ENCODE results near the gene IFNAR2.

IFNAR2 gene

DNA sequence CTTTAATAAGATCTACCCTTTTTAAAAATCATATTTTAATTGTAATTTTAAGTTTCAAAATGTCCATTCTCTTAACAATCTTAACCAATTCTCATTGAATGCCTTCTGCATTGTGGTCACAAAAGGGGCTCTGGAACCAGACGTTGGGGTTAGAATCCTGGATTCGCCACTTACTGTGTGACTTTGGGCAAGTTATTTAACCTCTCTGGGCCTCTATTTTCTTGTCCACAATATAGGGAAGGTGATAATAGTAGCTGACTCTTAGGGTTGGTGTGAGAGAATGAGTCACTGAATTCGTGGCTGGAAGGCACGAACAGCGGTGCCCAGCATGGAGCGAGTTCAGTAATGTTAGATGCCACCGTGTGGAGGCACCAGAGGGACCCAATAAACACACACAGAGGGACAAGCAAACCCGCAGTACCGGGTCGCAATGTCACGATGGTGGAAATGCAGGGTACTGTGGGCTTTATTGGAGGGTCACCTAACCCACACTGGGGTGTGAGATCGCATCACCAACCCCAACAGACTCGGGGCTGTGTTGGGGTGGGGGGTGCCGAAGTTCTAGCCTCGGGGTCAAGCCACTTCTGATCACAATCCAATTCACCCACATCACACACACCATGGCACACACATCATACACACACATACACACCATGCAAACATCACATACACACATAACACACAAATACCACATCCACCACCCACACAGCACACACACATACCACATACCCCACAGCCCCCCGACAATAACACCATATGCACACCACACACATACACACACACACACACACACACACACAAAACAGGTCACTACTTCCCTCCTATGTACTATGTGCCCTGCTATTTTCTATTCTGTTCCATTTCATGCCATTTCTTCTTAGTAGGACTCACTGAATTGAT lies 27.0 kb upstream of the IFNAR2 start:
- no peaks in the 10 kb centered on the region for H3K36me3 ChIP-seq
- H3K4me3 ChIP-seq (ENCODE audit: low read depth, low read length), result no peak overlapping the region
- no peak for DNase-seq
- no peaks in the 10 kb centered on the region for H3K4me1 ChIP-seq
- no peaks in the 10 kb centered on the region for H3K27me3 ChIP-seq
- no peaks in the 10 kb centered on the region for H3K9me3 ChIP-seq
- no peak for TF ChIP-seq CTCF (IDR thresholded peaks at IDR 0.05; ENCODE audit: low read depth, low read length)

DNA sequence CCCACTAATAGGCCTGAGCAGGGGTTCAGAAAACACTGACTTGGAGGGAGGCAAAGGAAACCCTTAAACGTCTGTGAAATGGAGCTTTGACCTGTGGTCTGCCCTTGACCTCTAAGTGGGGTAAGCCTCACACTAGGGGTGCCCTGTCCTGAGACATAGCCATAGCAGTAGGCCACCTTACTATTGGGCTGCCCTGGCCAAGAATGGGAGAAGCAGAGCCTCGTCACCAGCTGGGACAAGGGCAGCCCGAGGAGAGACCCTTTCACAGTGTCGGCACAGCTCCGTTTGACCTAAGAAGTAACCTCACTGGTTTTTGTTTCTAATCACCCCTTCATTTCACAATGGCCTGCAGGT lies 26.4 kb upstream of the IFNAR2 start:
- Histone ChIP-seq H3K27me3 (no peaks in the 10 kb centered on the region), H3K36me3 (no peaks in the 10 kb centered on the region), H3K9me3 (no peaks in the 10 kb centered on the region), H3K4me1 (no peaks in the 10 kb centered on the region), H3K4me3 (ENCODE audit: low read depth, low read length) (no peak overlapping the region)
- TF ChIP-seq CTCF (IDR thresholded peaks at IDR 0.05; ENCODE audit: low read depth, low read length), result no peak
- no peak for DNase-seq

GRCh38 chr21:33205476-33205875 lies 24.3 kb upstream of the IFNAR2 start:
- H3K9me3 ChIP-seq, result no peaks in the 10 kb centered on the region
- H3K36me3 ChIP-seq, result no peaks in the 10 kb centered on the region
- H3K4me3 ChIP-seq (ENCODE audit: low read depth, low read length), result no peak overlapping the region
- no peak for TF ChIP-seq CTCF (IDR thresholded peaks at IDR 0.05; ENCODE audit: low read depth, low read length)
- H3K4me1 ChIP-seq, result no peaks in the 10 kb centered on the region
- DNase-seq, result no peak
- no peaks in the 10 kb centered on the region for H3K27me3 ChIP-seq

DNA sequence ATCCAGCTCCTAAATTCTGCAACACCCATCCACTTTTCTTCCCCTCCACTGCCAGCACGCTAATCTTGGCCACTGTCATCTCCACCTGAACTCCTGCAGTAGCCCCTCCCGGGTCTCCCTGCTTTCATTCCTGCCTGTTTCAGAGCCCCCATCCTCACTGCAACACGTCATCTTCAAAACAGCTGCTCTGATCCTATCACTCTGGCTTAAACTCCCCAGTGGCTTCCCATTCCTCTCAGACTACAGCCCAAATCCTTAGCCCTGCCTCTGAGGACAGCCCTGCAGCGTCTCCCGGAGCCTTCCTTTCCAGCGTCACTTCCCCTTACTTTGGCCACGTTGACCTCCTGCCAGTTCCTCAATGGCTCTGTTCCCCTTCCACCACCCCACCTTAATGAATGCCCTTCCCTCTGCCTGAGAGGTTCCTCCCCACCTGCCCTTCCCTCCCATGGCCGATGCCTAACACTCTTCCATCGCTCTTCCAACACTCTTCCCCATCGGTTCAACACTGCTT lies 22.9 kb upstream of the IFNAR2 start:
- Histone ChIP-seq H3K4me3 (ENCODE audit: low read depth, low read length) (no peak overlapping the region), H3K27me3 (no peaks in the 10 kb centered on the region), H3K9me3 (no peaks in the 10 kb centered on the region), H3K36me3 (no peaks in the 10 kb centered on the region), H3K4me1 (no peaks in the 10 kb centered on the region)
- no peak for DNase-seq
- no peak for TF ChIP-seq CTCF (IDR thresholded peaks at IDR 0.05; ENCODE audit: low read depth, low read length)

DNA sequence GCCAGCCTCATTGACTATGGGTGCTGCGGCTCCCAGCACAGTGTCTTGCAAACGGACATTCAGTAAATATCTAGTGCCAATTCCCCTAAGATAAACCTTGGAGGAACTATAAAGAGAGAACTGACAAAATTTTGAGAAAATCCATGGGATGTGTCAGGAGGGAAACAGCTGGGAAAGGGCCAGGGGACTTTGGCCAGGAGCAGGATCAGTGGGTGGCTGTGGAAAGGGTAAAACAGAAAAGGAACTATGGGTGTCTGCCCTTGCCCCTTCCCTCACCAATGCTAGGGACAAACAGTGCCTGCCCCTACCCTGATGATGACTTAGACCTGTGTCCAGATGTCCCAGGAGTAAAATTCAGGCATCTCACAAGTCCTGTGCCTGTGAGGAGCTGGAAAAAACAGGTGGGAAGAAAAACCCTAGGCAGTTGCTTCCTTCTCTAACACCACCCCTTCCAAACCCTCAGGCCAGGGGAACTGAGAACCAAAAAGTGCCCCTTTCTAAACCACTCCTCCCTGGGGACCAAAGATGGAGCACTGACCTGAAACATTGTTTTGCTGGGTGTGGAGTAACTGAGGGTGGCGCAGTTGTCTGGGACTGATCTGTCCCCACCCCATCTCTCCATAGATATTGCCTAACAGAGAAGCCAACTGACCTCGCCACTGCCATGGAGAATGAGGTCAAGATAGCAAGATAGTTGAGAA lies 22.1 kb upstream of the IFNAR2 start:
- Histone ChIP-seq H3K36me3 (no peaks in the 10 kb centered on the region), H3K9me3 (no peaks in the 10 kb centered on the region), H3K4me1 (no peaks in the 10 kb centered on the region), H3K27me3 (no peaks in the 10 kb centered on the region), H3K4me3 (ENCODE audit: low read depth, low read length) (no peak overlapping the region)
- no peak for TF ChIP-seq CTCF (IDR thresholded peaks at IDR 0.05; ENCODE audit: low read depth, low read length)
- no peak for DNase-seq

DNA sequence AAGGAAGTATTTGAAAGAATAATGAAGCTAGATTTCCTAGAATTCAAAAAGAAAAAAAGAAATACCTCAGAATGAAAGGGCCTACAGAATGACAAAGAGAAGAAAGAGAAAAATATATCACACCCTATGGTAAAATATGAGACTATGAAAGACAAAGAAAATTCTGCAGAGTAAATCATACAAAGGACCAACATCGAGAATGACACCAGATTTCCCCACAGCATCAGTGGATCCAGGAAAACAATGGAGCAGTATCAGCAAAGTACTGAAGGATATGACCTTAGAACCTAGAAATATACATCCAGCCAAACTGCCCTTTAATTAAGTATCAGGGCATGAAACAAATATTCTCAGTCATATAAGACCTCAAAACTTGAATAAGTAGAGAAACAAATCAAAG lies 21.2 kb upstream of the IFNAR2 start:
- TF ChIP-seq CTCF (IDR thresholded peaks at IDR 0.05; ENCODE audit: low read depth, low read length), result no peak
- no peaks in the 10 kb centered on the region for H3K9me3 ChIP-seq
- H3K27me3 ChIP-seq, result no peaks in the 10 kb centered on the region
- H3K36me3 ChIP-seq, result no peaks in the 10 kb centered on the region
- H3K4me1 ChIP-seq, result no peaks in the 10 kb centered on the region
- DNase-seq, result no peak
- no peak overlapping the region for H3K4me3 ChIP-seq (ENCODE audit: low read depth, low read length)

Measured in BE2C (cell line).